Activated T-helper 2 cell treated with anti-CD3 and anti-CD28 coated beads, Interferon-gamma antibody, Interleukin-2, Interleukin-4, amounts not matched to agents 10 μg/mL and 5 μg/mL and 100 μg/mL, durations not matched to agents 14 hours and 24 hours and 36 hours (primary cell): ENCODE results near the gene BEX3. TPM values are rescaled to one million over a fixed set of nuclear protein-coding genes. Genes with fewer than 3 reads are reported as not detected.

Experiments
- DNase-seq: peaks from one replicate; pipeline ENCODE4 v3.0.0; 2021; ENCODE audit warnings: low spot score
- H3K27ac Mint-ChIP-seq: one replicate; pipeline ENCODE4 v1.8.0; 2021; ENCODE audit warnings: mixed read lengths
- H3K27me3 Mint-ChIP-seq: one replicate; pipeline ENCODE4 v1.8.0; 2021; ENCODE audit warnings: low read depth, mixed read lengths
- H3K36me3 Mint-ChIP-seq: one replicate; pipeline ENCODE4 v1.8.0; 2021; ENCODE audit warnings: low read depth, mixed read lengths
- H3K4me1 Mint-ChIP-seq: one replicate; pipeline ENCODE4 v1.8.0; 2021; ENCODE audit warnings: low read depth, mixed read lengths
- H3K4me3 Mint-ChIP-seq: one replicate; pipeline ENCODE4 v1.8.0; 2021; ENCODE audit warnings: low read depth, mild to moderate bottlenecking, moderate library complexity, mixed read lengths
- H3K9me3 Mint-ChIP-seq: one replicate; pipeline ENCODE4 v1.8.0; 2021; ENCODE audit warnings: mixed read lengths
- intact Hi-C: fragments of 100-400 bp; cut with micrococcal nuclease; formaldehyde crosslinking; loops from one replicate; pipeline ENCODE4 v1.15.1; 2023
- total RNA-seq: library from RNA; stranded (reverse); gene quantifications from 2 replicates; pipeline ENCODE4 v1.2.3, GENCODE V29; 2022

BEX3 gene
- total RNA-seq, 1 donor from 2014 or later = 7.0 TPM

- H3K36me3 Mint-ChIP-seq = no peaks in the 10 kb centered on the region
- DNase-seq = no peak
- H3K9me3 Mint-ChIP-seq = no peaks in the 10 kb centered on the region
- H3K27ac Mint-ChIP-seq = no peak overlapping the region
- intact Hi-C loops = no loop called here
- H3K27me3 Mint-ChIP-seq = no peaks in the 10 kb centered on the region
- H3K4me1 Mint-ChIP-seq = peaks cover 1% of the 10 kb centered on the region
- H3K4me3 Mint-ChIP-seq = no peak overlapping the region
These were observed 38.2 kb downstream of the BEX3 start for GRCh38 chrX:103414561-103414960.

- intact Hi-C loops = no loop called here
- no peak overlapping the region for H3K27ac Mint-ChIP-seq
These were observed 38.7 kb downstream of the BEX3 start for GRCh38 chrX:103415068-103415467.

GRCh38 chrX:103415528-103415927 lies 39.2 kb downstream of the BEX3 start:
- H3K4me3 Mint-ChIP-seq = no peak overlapping the region
- intact Hi-C loops = no loop called here
- H3K27ac Mint-ChIP-seq = no peak overlapping the region
- H3K9me3 Mint-ChIP-seq = no peaks in the 10 kb centered on the region
- no peak for DNase-seq
- H3K36me3 Mint-ChIP-seq = no peaks in the 10 kb centered on the region
- H3K27me3 Mint-ChIP-seq = no peaks in the 10 kb centered on the region
- peaks cover 1% of the 10 kb centered on the region for H3K4me1 Mint-ChIP-seq

More at GRCh38 chrX:103415068-103415467, 38.7 kb downstream of the BEX3 start:
- H3K4me1 Mint-ChIP-seq = peaks cover 1% of the 10 kb centered on the region
- no peaks in the 10 kb centered on the region for H3K27me3 Mint-ChIP-seq
- H3K36me3 Mint-ChIP-seq = no peaks in the 10 kb centered on the region
- no peak overlapping the region for H3K4me3 Mint-ChIP-seq
- no peak for DNase-seq
- no peaks in the 10 kb centered on the region for H3K9me3 Mint-ChIP-seq

- Mint-ChIP-seq H3K9me3 (no peaks in the 10 kb centered on the region), H3K27ac (no peak overlapping the region), H3K36me3 (no peaks in the 10 kb centered on the region), H3K4me3 (no peak overlapping the region), H3K27me3 (no peaks in the 10 kb centered on the region), H3K4me1 (peaks cover 1% of the 10 kb centered on the region)
- intact Hi-C loops = no loop called here
- DNase-seq = no peak
These were observed 41.0 kb downstream of the BEX3 start for GRCh38 chrX:103417370-103417769.

- Mint-ChIP-seq H3K9me3 (no peaks in the 10 kb centered on the region), H3K4me3 (no peak overlapping the region), H3K27ac (no peak overlapping the region)
These were observed 41.6 kb downstream of the BEX3 start for GRCh38 chrX:103417933-103418332.

GRCh38 chrX:103418811-103419340 lies 42.5 kb downstream of the BEX3 start:
- H3K27ac Mint-ChIP-seq = no peak overlapping the region
- intact Hi-C loops = no loop called here
- peaks cover 1% of the 10 kb centered on the region for H3K4me1 Mint-ChIP-seq
- no peaks in the 10 kb centered on the region for H3K27me3 Mint-ChIP-seq
- no peaks in the 10 kb centered on the region for H3K9me3 Mint-ChIP-seq
- H3K4me3 Mint-ChIP-seq = no peak overlapping the region
- no peak for DNase-seq
- H3K36me3 Mint-ChIP-seq = no peaks in the 10 kb centered on the region

More at GRCh38 chrX:103417933-103418332, 41.6 kb downstream of the BEX3 start:
- H3K27me3 Mint-ChIP-seq = no peaks in the 10 kb centered on the region
- peaks cover 1% of the 10 kb centered on the region for H3K4me1 Mint-ChIP-seq
- no peak for DNase-seq
- H3K36me3 Mint-ChIP-seq = no peaks in the 10 kb centered on the region
- intact Hi-C loops = no loop called here

GRCh38 chrX:103423955-103424638 lies 47.8 kb downstream of the BEX3 start:
- H3K4me3 Mint-ChIP-seq = no peak overlapping the region
- H3K27ac Mint-ChIP-seq = no peak overlapping the region
- H3K4me1 Mint-ChIP-seq = no peaks in the 10 kb centered on the region
- DNase-seq = no peak
- H3K9me3 Mint-ChIP-seq = no peaks in the 10 kb centered on the region
- H3K27me3 Mint-ChIP-seq = no peaks in the 10 kb centered on the region
- intact Hi-C loops = no loop called here
- H3K36me3 Mint-ChIP-seq = no peaks in the 10 kb centered on the region

Other genes with a start within 250 kb of the BEX3 start
- gene BEX4, start 161.4 kb upstream of the BEX3 start, total RNA-seq = 7.8 and 9.4 TPM in 2 replicates
- gene TCEAL8, start 121.4 kb upstream of the BEX3 start, total RNA-seq = 28.1 and 30.1 TPM in 2 replicates
- not detected in 2 replicates for gene TCEAL5, start 99.8 kb upstream of the BEX3 start, total RNA-seq
- 2.6 and 3.9 TPM in 2 replicates for gene BEX2, start 65.5 kb upstream of the BEX3 start, total RNA-seq
- gene TCEAL7, start 46.3 kb upstream of the BEX3 start, total RNA-seq = not detected in 2 replicates
- 0.73 and 0.97 TPM in 2 replicates for gene TCEAL9, start 20.0 kb upstream of the BEX3 start, total RNA-seq
- gene RAB40A, start 143.0 kb downstream of the BEX3 start, total RNA-seq = not detected in 2 replicates
- 6.1 TPM in 2 replicates for gene TCEAL4, start 209.0 kb downstream of the BEX3 start, total RNA-seq
- gene TCEAL3, start 231.4 kb downstream of the BEX3 start, total RNA-seq = 0.78 and 0.87 TPM in 2 replicates